ENCODE measurements around the gene RAP1A.
A peak's percentile ranks its signal among the peaks of the same experiment; 100 is the strongest.

RAP1A gene

DNA sequence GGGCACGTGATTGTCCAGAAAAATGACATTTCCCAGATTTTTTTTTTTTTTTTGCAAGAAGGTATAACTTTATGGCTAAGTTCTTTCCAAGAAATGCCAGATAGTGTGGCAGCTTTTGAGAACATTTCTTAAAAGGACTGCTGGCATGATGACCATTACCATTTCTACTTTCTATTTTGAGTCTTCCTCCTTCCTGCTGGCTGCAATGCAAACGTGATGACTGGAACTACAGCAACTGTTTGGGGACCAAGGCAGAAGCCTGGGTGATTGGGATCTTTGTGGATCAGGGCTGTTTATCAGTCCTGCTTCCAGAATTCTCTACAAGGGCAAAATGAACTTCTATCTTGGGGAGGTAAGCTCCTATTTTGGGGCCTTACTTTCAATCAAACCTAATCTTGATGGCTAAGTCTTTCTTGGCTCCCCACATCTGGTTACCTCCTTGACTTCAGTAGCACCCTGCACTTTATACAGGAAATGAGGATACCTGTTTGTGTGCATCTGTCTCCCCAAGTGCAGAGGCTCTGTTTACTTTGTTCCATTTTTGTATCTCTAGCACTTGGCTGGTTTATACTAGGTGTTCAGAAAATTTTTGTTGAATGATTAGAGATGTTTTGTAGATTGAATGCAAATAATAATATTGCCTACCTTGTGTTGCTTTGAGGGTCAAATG is 132.5 kb downstream of the RAP1A start:
- Histone ChIP-seq H3K27ac (ENCODE audit: low read depth, low read length) (no peak overlapping the region), H3K36me3 (ENCODE audit: control insufficient read depth, insufficient read depth, low read length) (no peaks in the 10 kb centered on the region), H3K27me3 (ENCODE audit: control insufficient read depth, insufficient read depth, low read length) (no peaks in the 10 kb centered on the region), H3K9ac (ENCODE audit: low read length) (no peak overlapping the region), H3K4me1 (ENCODE audit: control insufficient read depth, insufficient read depth, low read length) (peaks cover 21% of the 10 kb centered on the region), H3K4me3 (ENCODE audit: low read length) (no peak overlapping the region)

DNA sequence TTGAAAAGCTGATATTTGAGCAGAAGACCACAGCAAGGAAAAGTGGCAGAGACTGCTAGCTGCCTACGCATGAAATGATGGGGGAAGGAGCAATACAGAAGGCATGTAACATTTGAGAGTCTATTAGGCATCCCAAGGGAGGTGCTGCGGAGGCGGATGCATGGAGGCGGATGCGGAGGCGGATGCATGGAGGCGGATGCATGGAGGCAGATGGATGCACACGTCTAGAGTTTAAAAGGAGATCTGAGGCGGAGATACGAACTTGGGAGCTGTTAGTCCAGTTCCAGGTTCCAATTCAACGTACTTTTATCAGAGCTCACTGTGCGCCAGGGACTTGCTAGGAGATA is 135.4 kb downstream of the RAP1A start:
- H3K4me3 ChIP-seq (ENCODE audit: low read length): peak overlapping the region; percentile 98
- H3K9ac ChIP-seq (ENCODE audit: low read length): peak overlapping the region; percentile 91
- peak overlapping the region; percentile 98 for H3K27ac ChIP-seq (ENCODE audit: low read depth, low read length)
- peaks cover 14% of the 10 kb centered on the region for H3K4me1 ChIP-seq (ENCODE audit: control insufficient read depth, insufficient read depth, low read length)
- H3K27me3 ChIP-seq (ENCODE audit: control insufficient read depth, insufficient read depth, low read length): no peaks in the 10 kb centered on the region
- H3K36me3 ChIP-seq (ENCODE audit: control insufficient read depth, insufficient read depth, low read length): no peaks in the 10 kb centered on the region

DNA sequence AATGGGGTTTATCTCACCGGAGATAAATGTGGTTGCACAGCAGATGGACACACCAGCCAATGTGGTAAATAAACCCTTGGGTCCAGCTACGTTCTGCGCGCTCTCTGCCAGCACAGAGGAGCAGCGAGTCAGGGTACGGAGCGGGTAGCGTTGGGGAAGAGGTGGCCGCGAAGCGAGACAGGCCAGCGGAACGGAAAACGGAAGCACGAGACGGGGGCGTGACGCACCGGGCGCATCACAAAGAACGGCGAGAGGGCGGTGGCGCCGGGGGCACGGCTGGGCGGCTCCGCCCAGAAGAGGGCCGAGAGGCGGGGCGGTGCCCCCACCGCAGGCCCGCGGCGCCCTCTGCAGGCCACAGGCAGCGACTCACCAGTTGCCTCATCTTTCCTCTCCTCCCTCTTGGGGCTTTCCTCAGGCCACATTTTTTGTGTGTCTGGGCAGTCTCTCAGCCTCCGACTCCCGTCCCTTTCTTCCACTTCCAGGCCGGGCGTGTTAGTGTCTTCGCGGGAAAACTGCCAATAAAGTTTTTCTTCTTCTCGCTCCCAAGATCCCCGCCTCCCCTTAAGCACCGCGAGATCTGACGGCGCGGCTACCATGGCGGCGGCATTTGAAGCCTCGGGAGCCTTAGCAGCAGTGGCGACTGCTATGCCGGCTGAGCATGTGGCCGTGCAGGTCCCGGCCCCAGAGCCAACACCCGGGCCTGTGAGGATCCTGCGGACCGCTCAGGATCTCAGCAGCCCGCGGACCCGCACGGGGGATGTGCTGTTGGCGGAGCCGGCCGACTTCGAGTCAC is 135.9 kb downstream of the RAP1A start, which contains the start of gene DDX20:
DDX20 (plus strand) TSS at position 571 of the 793 bp plus-strand sequence; CDS start at position 595, 24 bp downstream.
- peaks cover 12% of the 10 kb centered on the region for H3K4me1 ChIP-seq (ENCODE audit: control insufficient read depth, insufficient read depth, low read length)
- H3K4me3 ChIP-seq (ENCODE audit: low read length): peak within 1 kb of the TSS; percentile 98
- H3K9ac ChIP-seq (ENCODE audit: low read length): peak within 1 kb of the TSS; percentile 91
- H3K36me3 ChIP-seq (ENCODE audit: control insufficient read depth, insufficient read depth, low read length): no peaks in the 10 kb centered on the region
- H3K27me3 ChIP-seq (ENCODE audit: control insufficient read depth, insufficient read depth, low read length): no peaks in the 10 kb centered on the region
- peak within 1 kb of the TSS; percentile 98 for H3K27ac ChIP-seq (ENCODE audit: low read depth, low read length)

DNA sequence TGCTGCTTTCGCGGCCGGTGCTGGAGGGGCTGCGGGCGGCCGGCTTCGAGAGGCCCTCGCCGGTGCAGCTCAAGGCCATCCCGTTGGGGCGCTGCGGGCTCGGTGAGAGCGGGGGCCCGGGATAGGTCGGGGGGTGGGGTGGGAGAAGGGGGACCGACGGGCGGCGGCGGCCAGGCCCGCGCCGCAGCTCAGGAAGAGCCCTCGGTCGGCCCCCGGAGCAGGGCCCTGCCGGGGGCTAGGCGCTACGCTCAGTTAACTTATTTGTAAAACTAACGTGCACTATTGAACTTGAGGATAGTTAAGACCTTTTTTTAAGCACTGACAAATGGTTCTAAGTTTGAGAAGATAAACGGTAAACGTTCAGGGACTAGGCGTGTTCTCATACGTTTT is 136.5 kb downstream of the RAP1A start:
- H3K27me3 ChIP-seq (ENCODE audit: control insufficient read depth, insufficient read depth, low read length): no peaks in the 10 kb centered on the region
- peak overlapping the region; percentile 98 for H3K27ac ChIP-seq (ENCODE audit: low read depth, low read length)
- peaks cover 6% of the 10 kb centered on the region for H3K4me1 ChIP-seq (ENCODE audit: control insufficient read depth, insufficient read depth, low read length)
- peak overlapping the region; percentile 80 for H3K9ac ChIP-seq (ENCODE audit: low read length)
- peak overlapping the region; percentile 98 for H3K4me3 ChIP-seq (ENCODE audit: low read length)
- no peaks in the 10 kb centered on the region for H3K36me3 ChIP-seq (ENCODE audit: control insufficient read depth, insufficient read depth, low read length)

DNA sequence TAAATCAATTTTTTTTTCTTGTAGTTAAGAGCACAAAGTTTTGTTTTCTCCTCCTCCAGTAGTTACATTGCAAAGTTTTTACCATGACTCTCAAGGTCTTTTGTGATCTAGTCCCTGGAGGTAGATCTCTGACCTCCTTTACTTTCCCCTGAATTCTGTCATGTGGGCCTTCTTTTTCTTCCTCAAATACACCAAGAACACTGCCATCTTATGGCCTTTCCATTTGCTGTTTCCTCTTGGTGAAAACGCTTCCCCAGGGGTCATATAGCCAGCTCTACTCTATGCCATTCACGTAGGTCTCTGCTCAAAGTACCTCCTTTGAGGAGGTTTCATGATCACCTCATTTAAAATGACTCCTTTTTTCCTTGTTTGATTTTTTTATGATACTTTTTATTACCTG is 138.8 kb downstream of the RAP1A start:
- Histone ChIP-seq H3K27ac (ENCODE audit: low read depth, low read length) (no peak overlapping the region), H3K4me3 (ENCODE audit: low read length) (no peak overlapping the region), H3K9ac (ENCODE audit: low read length) (no peak overlapping the region), H3K27me3 (ENCODE audit: control insufficient read depth, insufficient read depth, low read length) (no peaks in the 10 kb centered on the region), H3K4me1 (ENCODE audit: control insufficient read depth, insufficient read depth, low read length) (peaks cover 4% of the 10 kb centered on the region), H3K36me3 (ENCODE audit: control insufficient read depth, insufficient read depth, low read length) (no peaks in the 10 kb centered on the region)

DNA sequence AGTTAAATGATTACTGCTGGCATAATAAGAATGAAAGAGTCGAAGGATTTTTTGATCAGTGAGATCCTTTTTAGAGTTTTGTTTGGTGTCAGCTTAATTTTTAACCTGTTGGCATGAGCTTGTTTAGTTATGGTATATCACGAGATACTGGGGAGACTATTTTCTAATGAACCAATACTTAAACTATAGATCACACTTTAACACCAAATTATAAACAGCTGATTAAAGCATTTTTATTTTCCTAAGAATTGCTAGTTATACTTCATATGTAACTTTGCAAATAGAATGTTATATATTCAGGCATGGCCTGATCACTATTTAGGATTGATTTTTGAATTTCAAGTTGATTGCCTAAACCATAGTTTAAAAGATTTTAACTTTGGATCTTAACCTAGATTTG is 142.1 kb downstream of the RAP1A start:
- Histone ChIP-seq H3K9ac (ENCODE audit: low read length) (no peak overlapping the region), H3K27ac (ENCODE audit: low read depth, low read length) (no peak overlapping the region), H3K4me3 (ENCODE audit: low read length) (no peak overlapping the region), H3K36me3 (ENCODE audit: control insufficient read depth, insufficient read depth, low read length) (peaks cover 6% of the 10 kb centered on the region), H3K4me1 (ENCODE audit: control insufficient read depth, insufficient read depth, low read length) (no peaks in the 10 kb centered on the region), H3K27me3 (ENCODE audit: control insufficient read depth, insufficient read depth, low read length) (no peaks in the 10 kb centered on the region)

DNA sequence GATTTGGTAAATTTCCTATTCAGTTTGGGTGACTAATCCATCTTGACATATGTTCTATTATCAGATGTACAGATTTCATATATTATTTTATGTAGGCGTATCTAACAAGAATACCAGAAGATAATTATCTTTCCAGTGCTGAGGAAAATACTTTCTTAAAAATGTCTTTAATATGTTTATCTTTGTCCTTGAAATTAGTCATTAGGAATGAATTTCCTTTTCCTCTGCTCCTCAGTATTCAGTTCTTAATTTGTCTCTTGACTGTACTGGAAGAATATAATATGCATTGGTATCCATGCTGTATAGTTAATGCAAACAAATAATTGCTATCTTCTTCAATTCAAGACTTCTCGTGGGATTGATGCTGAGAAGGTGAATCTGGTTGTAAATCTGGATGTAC is 142.7 kb downstream of the RAP1A start:
- Histone ChIP-seq H3K4me1 (ENCODE audit: control insufficient read depth, insufficient read depth, low read length) (no peaks in the 10 kb centered on the region), H3K27ac (ENCODE audit: low read depth, low read length) (no peak overlapping the region), H3K36me3 (ENCODE audit: control insufficient read depth, insufficient read depth, low read length) (peaks cover 6% of the 10 kb centered on the region)

More for the DNA sequence above, 142.7 kb downstream of the RAP1A start:
- H3K4me3 ChIP-seq (ENCODE audit: low read length): no peak overlapping the region
- no peak overlapping the region for H3K9ac ChIP-seq (ENCODE audit: low read length)
- no peaks in the 10 kb centered on the region for H3K27me3 ChIP-seq (ENCODE audit: control insufficient read depth, insufficient read depth, low read length)

All from rectal smooth muscle tissue (tissue), 1 donor.